ENCODE results near the gene VPS36.
"Not testable (repeated sequence)": the region's sequence is repeated elsewhere in the genome, so short reads cannot be mapped to it uniquely, and the experiment has no call there.

Gene VPS36

DNA sequence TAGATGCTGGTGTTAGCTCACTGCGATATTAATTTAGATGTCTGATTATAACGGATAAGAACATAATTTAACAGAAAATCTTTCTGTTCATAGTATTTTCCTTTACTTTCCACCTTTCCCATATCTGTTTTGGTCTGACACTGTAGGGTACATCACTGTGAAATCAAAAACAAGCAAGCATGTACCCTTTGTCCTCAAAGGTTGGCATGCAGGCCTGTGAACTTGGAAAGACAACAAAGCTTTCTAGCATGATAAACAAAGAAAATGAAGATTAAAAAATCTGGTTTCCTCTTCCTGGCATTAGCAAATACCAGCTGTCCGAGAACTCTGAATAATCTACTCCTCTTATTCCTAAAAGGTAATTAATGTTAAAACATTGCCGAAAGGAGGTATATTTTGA lies 76.0 kb downstream of the VPS36 start:
- no peak for FAIRE-seq

DNA sequence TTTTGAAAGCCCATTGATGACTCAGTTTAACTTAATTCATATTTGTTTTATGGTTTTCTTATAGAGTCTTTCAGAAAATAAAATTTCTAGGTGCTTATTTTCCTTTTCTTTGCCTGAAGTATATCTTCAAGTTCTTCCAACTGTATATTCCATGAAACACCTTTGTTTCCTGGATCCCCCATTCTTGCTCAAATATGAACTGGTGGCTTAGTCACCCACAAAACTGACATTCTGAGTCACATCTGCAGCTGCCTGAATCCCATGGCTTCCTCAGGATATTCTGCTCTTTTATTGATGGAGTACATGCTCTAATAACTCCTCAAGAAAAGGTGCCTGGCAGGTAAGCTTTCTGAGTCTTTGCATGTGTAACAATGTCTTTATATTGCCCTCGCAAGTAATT lies 77.2 kb downstream of the VPS36 start:
- FAIRE-seq, result not testable (repeated sequence)

DNA sequence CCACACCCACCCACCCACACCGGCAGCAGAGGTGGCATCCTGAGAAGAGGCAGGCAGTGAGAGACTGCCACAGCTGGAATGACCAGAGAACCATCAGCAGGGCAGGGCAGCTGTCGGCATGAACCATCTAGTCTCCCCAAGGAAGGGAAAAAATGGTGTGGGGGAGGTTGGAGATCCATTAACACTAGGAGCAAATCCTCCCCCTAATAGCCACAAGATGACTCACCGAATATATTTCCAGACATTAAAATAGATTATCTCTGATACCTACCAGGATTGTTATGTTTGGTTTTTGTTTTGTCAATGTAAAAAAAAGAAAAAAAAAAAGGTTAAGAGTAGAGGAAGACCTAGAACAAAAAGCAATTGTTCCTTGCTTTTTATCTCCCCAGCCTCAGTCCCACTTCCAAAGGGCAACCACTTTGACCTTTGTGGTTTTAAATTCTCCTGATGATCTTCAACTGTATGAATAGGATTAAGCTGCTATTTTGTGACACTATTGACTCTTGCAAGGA lies 78.6 kb downstream of the VPS36 start:
- FAIRE-seq, result no peak

DNA sequence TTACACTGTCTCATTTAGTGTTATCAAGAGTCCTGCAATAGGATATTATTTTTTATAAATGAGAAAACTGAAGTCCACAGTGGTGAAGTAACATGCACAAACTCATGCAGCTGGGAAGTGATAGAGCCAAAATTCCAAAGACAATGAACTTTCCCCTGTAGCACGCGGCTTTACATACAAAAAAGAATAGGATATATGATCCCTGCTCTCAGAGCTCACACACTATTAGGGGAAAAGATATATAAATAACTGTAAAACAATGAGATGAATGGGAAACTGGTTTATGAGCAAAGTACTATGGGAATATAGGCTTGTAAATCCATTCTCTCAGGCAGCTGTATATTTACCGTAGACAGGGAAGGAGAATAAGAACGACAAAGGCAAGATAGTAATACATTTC lies 84.1 kb downstream of the VPS36 start:
- FAIRE-seq, result no peak

Measured in colon (tissue), 2 donors.